RWPE1 (cell line): Measurements from ENCODE around the gene ASCC1.

Experiments
- CTCF ChIA-PET: fragments of 350-600 bp; sonication (Branson Sonifier 250); formaldehyde crosslinking; extraction: SDS; loops from one replicate; lab custom pipeline; 2021; lab: Yijun Ruan, JAX
- POLR2A ChIA-PET: fragments of 400-600 bp; formaldehyde crosslinking; extraction: SDS; loops from one replicate; lab custom pipeline; 2020; ENCODE audit warnings: antibody characterized with exemption; ENCODE audit not compliant: low non-redundant PET; lab: Yijun Ruan, JAX
- DNase-seq: peaks from one replicate; pipeline ENCODE4 v3.0.0; 2012; ENCODE audit warnings: low spot score
- H3K27ac ChIP-seq: fragments of 450-650 bp; 2 replicates; pipeline ENCODE4 v1.5.1; 2017
- TF ChIP-seq, protein P1 (sequence below): fragments of 450-650 bp; conservative IDR thresholded peaks from 2 replicates; pipeline ENCODE4 v1.5.1; 2017; ENCODE audit warnings: low read depth, mild to moderate bottlenecking

The ASCC1 gene

DNA sequence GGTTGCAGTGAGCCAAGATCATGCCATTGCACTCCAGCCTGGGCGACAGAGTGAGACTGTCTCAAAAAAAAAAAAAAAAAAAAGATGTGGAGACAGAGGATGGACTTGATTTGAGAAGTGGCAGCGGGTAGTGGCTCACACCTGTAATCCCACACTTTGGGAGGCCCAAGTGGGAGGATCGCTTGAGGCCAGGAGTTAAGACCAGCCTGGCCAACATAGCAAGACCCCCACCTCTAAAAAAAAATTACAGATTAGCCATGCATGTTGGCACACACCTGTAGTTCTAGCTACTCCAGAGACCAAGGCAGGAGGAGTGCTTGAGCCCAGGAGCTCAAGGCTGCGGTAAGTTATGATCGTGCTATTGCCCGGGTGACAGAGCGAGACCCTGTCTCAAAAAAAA is 24.3 kb upstream of the ASCC1 start:
- H3K27ac ChIP-seq = peak overlapping the region; percentile 100
- TF ChIP-seq, protein P1, sequence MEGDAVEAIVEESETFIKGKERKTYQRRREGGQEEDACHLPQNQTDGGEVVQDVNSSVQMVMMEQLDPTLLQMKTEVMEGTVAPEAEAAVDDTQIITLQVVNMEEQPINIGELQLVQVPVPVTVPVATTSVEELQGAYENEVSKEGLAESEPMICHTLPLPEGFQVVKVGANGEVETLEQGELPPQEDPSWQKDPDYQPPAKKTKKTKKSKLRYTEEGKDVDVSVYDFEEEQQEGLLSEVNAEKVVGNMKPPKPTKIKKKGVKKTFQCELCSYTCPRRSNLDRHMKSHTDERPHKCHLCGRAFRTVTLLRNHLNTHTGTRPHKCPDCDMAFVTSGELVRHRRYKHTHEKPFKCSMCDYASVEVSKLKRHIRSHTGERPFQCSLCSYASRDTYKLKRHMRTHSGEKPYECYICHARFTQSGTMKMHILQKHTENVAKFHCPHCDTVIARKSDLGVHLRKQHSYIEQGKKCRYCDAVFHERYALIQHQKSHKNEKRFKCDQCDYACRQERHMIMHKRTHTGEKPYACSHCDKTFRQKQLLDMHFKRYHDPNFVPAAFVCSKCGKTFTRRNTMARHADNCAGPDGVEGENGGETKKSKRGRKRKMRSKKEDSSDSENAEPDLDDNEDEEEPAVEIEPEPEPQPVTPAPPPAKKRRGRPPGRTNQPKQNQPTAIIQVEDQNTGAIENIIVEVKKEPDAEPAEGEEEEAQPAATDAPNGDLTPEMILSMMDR = no peak
- CTCF ChIA-PET = interaction anchor here (1.1 kb wide), 1 partner anchor 21 kb away, joined by 6 read pairs; no protein-coding TSS in a partner anchor
- no peak for DNase-seq
- POLR2A ChIA-PET = no interaction called here

DNA sequence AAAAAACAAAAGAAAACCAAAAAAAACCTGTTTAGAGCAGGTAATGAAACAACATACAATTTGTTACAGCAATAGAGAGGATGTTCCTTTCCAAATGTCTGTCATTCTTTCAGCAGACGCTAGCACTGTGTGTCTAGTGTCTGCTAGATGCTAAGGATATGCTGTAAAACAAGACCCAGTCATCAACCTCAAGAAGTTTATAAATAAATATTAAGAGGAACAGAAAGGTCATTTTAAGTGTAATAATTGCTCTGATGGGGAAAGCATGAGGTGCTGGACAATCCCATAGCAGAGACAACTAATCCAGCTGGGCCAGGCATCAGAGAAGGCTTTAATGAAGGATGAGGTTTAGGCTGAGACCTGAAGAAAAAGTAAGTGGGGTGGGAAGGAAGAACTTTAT is 23.3 kb upstream of the ASCC1 start:
- no peak for DNase-seq
- POLR2A ChIA-PET = no interaction called here
- TF ChIP-seq, protein P1 = no peak
- CTCF ChIA-PET = no interaction called here
- peak overlapping the region; percentile 43 for H3K27ac ChIP-seq

GRCh38 chr10:72238392-72239175 is 22.5 kb upstream of the ASCC1 start:
- DNase-seq = no peak
- CTCF ChIA-PET = interaction anchor here (0.6 to 1.5 kb wide), 2 partner anchors 12 to 36 kb away, joined by 3 to 8 read pairs; partner anchors contain the start of gene DDIT4

GRCh38 chr10:72235544-72236279 is 19.6 kb upstream of the ASCC1 start:
- ChIA-PET POLR2A (interaction anchor here (0.6 to 1.4 kb wide), 2 partner anchors 38 to 71 kb away, joined by 4 read pairs; partner anchors contain the start of gene DDIT4), CTCF (interaction anchor here (0.5 to 1.5 kb wide), 2 partner anchors 102 to 939 kb away, joined by 3 read pairs; no protein-coding TSS in a partner anchor)
- peak overlapping the region; percentile 36; the same call in 1 of the 2 replicates for H3K27ac ChIP-seq
- TF ChIP-seq, protein P1 = no peak
- no peak for DNase-seq

More at GRCh38 chr10:72238392-72239175, 22.5 kb upstream of the ASCC1 start:
- TF ChIP-seq, protein P1 = no peak
- H3K27ac ChIP-seq = peak overlapping the region; percentile 43
- POLR2A ChIA-PET = no interaction called here

GRCh38 chr10:72234560-72235095 is 18.6 kb upstream of the ASCC1 start:
- H3K27ac ChIP-seq = peak overlapping the region; percentile 36
- TF ChIP-seq, protein P1 = no peak
- ChIA-PET CTCF (no interaction called here), POLR2A (no interaction called here)
- no peak for DNase-seq

DNA sequence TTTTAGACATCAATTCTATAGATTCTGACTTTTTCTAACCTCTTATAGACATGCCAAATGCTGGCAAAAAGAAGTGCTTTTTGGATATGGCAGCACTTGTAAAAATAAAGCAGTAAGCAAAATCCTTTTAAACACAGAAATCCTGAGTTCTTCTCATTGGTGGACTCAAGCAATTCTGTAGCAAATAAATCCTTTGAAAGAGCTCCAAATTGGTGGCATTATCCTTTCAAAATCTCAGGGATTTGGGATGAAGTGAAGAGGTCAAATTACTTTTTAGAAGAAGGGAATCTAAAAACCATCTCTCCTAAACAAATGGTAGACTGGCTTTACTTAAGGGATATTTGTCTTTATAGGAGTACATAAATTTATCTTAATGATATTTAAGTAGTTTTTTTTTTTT is 17.5 kb upstream of the ASCC1 start:
- ChIA-PET POLR2A (no interaction called here), CTCF (no interaction called here)
- TF ChIP-seq, protein P1 = no peak
- no peak for DNase-seq
- H3K27ac ChIP-seq = no peak overlapping the region
